CD14-positive monocyte (primary cell): ENCODE data around the gene NKAIN2. TPM values are rescaled to one million over a fixed set of nuclear protein-coding genes. Genes with fewer than 3 reads are reported as not detected.

Source experiments
- DNase-seq, 3 donors: peaks; one replicate each; pipeline ENCODE4 v3.0.0-alpha.2; 2011 to 2022
- H2AFZ ChIP-seq: 2 replicates; pipeline ENCODE4 v1.6.0; 2012; ENCODE audit warnings: mild to moderate bottlenecking, low read depth, low read length, inconsistent platforms; ENCODE audit not compliant: insufficient read depth, poor library complexity, severe bottlenecking
- H3K27ac ChIP-seq, 2 donors: 1 replicate in 1 of 2; 2 replicates in 1 of 2; pipeline ENCODE4 v1.5.1; 2012 to 2013; ENCODE audit warnings: low read length in 2 of 2, control low read depth in 1 of 2, inconsistent platforms in 1 of 2, low read depth in 1 of 2, mild to moderate bottlenecking in 1 of 2
- H3K27me3 ChIP-seq, 2 donors: one replicate each; pipeline versions ENCODE4 v1.6.0 to v1.6.1; 2011 to 2013; ENCODE audit warnings: low read length in 2 of 2; ENCODE audit not compliant: control insufficient read depth in 2 of 2, insufficient read depth in 2 of 2
- H3K36me3 ChIP-seq, 2 donors: replicated peaks in 1 of 2; 1 replicate in 1 of 2; 2 replicates in 1 of 2; pipeline versions ENCODE4 v1.5.1 to v1.6.1; 2012 to 2013; ENCODE audit warnings: low read length in 2 of 2, control low read depth in 1 of 2, inconsistent platforms in 1 of 2, mild to moderate bottlenecking in 1 of 2; ENCODE audit not compliant: insufficient read depth in 2 of 2, control insufficient read depth in 1 of 2
- H3K4me1 ChIP-seq, 2 donors: 1 replicate in 1 of 2; 2 replicates in 1 of 2; pipeline versions ENCODE4 v1.5.1 to v1.6.1; 2012 to 2013; ENCODE audit warnings: low read length in 2 of 2, control low read depth in 1 of 2, inconsistent platforms in 1 of 2, mild to moderate bottlenecking in 1 of 2, moderate library complexity in 1 of 2; ENCODE audit not compliant: insufficient read depth in 2 of 2, control insufficient read depth in 1 of 2
- H3K4me2 ChIP-seq: replicated peaks from 2 replicates; pipeline ENCODE3; 2012; ENCODE audit warnings: low read length, moderate library complexity, mild to moderate bottlenecking; ENCODE audit not compliant: poor library complexity, severe bottlenecking; ENCODE audit errors: extremely low read depth
- H3K4me3 ChIP-seq, 3 experiments: fragments of 200-600 bp in 1 of 3; sonication (generic) in 1 of 3; replicated peaks in 1 of 3; 1 replicate in 2 of 3; 2 replicates in 1 of 3; pipeline ENCODE4 v1.5.1; 2011 to 2013; ENCODE audit warnings: low read length in 3 of 3, mild to moderate bottlenecking in 3 of 3, control low read depth in 2 of 3, low read depth in 2 of 3, inconsistent platforms in 1 of 3, moderate library complexity in 1 of 3
- H3K79me2 ChIP-seq: 2 replicates; pipeline ENCODE4 v1.6.0; 2012; ENCODE audit warnings: mild to moderate bottlenecking, control low read depth, inconsistent platforms, low read length, moderate library complexity; ENCODE audit not compliant: insufficient read depth
- H3K9ac ChIP-seq: 2 replicates; pipeline ENCODE4 v1.6.0; 2017; ENCODE audit warnings: low read length, mild to moderate bottlenecking; ENCODE audit not compliant: insufficient read depth, poor library complexity, severe bottlenecking
- H3K9me3 ChIP-seq, 2 donors: replicated peaks in 1 of 2; 1 replicate in 1 of 2; 2 replicates in 1 of 2; pipeline versions ENCODE4 v1.5.1 to v1.6.1; 2012 to 2013; ENCODE audit warnings: low read length in 2 of 2, control low read depth in 1 of 2; ENCODE audit not compliant: control insufficient read depth in 1 of 2, insufficient read depth in 1 of 2
- H4K20me1 ChIP-seq: 2 replicates; pipeline ENCODE4 v1.6.0; 2012; ENCODE audit warnings: mild to moderate bottlenecking, low read length, control low read depth, moderate library complexity; ENCODE audit not compliant: insufficient read depth
- H3K27ac Mint-ChIP-seq, 7 donors: one replicate each; pipeline ENCODE4 v1.8.0; 2020; ENCODE audit warnings: mild to moderate bottlenecking in 7 of 7, mixed read lengths in 7 of 7, moderate library complexity in 6 of 7, inconsistent platforms in 2 of 7
- H3K27me3 Mint-ChIP-seq, 3 donors: one replicate each; pipeline ENCODE4 v1.8.0; 2021 to 2022; ENCODE audit warnings: low read depth in 3 of 3, mild to moderate bottlenecking in 3 of 3, mixed read lengths in 3 of 3, moderate library complexity in 3 of 3, inconsistent platforms in 1 of 3
- H3K36me3 Mint-ChIP-seq, 2 donors: one replicate each; pipeline ENCODE4 v1.8.0; 2020; ENCODE audit warnings: mixed read lengths in 2 of 2, inconsistent platforms in 1 of 2, mild to moderate bottlenecking in 1 of 2
- H3K4me1 Mint-ChIP-seq: one replicate; pipeline ENCODE4 v1.8.0; 2020; ENCODE audit warnings: mild to moderate bottlenecking, mixed read lengths
- H3K4me3 Mint-ChIP-seq, 2 donors: one replicate each; pipeline ENCODE4 v1.8.0; 2020; ENCODE audit warnings: mild to moderate bottlenecking in 2 of 2, mixed read lengths in 2 of 2, moderate library complexity in 1 of 2
- H3K9me3 Mint-ChIP-seq, 7 donors: one replicate each; pipeline ENCODE4 v1.8.0; 2020 to 2022; ENCODE audit warnings: mixed read lengths in 7 of 7, mild to moderate bottlenecking in 6 of 7, moderate library complexity in 6 of 7, inconsistent platforms in 2 of 7
- whole genome bisulfite sequencing: methylation state at CpG from one replicate; pipeline ENCODE4 v1.1.5; 2013; ENCODE audit warnings: missing lambda C conversion rate; ENCODE audit not compliant: insufficient coverage; 5-methylcytosine and 5-hydroxymethylcytosine counted together
- intact Hi-C, 2 donors: fragments of 100-400 bp; cut with micrococcal nuclease; formaldehyde crosslinking; loops; one replicate each; pipeline versions ENCODE4 v1.15.0 to v1.15.1; 2023
- polyA plus RNA-seq, 3 donors: library from polyadenylated mRNA; depleted of rRNA in 1 of 3; unstranded in 2 of 3; stranded (reverse) in 1 of 3; fragments of 300-500 nt in 2 of 3; fragments of >200 nt in 1 of 3; fragmentation: Illumina TruSeq in 2 of 3; gene quantifications; 1 replicate in 2 of 3; 2 replicates in 1 of 3; pipeline ENCODE4 v1.2.3, GENCODE V29; 2012 to 2021
- TF ChIP-seq, protein P1 (sequence below): fragments of 200-600 bp; IDR thresholded peaks from one replicate; pipeline ENCODE4 v1.8.0; 2022; ENCODE audit warnings: antibody characterized with exemption, mild to moderate bottlenecking

The NKAIN2 gene
- polyA plus RNA-seq, 3 donors = not detected

GRCh38 chr6:124796464-124796970, 992.9 kb downstream of the NKAIN2 start:
- Histone ChIP-seq H3K4me2 (no peak overlapping the region), H3K4me3 (no peak overlapping the region), H3K27ac (no peak overlapping the region), H3K9me3 (no peaks in the 10 kb centered on the region), H2AFZ (no peak overlapping the region), H3K4me1 (no peaks in the 10 kb centered on the region), H4K20me1 (no peaks in the 10 kb centered on the region), H3K79me2 (no peaks in the 10 kb centered on the region), H3K9ac (no peak overlapping the region), H3K36me3 (no peaks in the 10 kb centered on the region), H3K27me3 (no peaks in the 10 kb centered on the region)
- no peak for DNase-seq
- Mint-ChIP-seq H3K27me3 (peaks cover 0 to 3% (median 0%) of the 10 kb centered on the region in 3 donors), H3K27ac (peak overlapping the region in 1 of 7 donors; percentile 17), H3K9me3 (no peaks in the 10 kb centered on the region), H3K4me1 (no peaks in the 10 kb centered on the region), H3K36me3 (no peaks in the 10 kb centered on the region), H3K4me3 (no peak overlapping the region)
- TF ChIP-seq, protein P1, sequence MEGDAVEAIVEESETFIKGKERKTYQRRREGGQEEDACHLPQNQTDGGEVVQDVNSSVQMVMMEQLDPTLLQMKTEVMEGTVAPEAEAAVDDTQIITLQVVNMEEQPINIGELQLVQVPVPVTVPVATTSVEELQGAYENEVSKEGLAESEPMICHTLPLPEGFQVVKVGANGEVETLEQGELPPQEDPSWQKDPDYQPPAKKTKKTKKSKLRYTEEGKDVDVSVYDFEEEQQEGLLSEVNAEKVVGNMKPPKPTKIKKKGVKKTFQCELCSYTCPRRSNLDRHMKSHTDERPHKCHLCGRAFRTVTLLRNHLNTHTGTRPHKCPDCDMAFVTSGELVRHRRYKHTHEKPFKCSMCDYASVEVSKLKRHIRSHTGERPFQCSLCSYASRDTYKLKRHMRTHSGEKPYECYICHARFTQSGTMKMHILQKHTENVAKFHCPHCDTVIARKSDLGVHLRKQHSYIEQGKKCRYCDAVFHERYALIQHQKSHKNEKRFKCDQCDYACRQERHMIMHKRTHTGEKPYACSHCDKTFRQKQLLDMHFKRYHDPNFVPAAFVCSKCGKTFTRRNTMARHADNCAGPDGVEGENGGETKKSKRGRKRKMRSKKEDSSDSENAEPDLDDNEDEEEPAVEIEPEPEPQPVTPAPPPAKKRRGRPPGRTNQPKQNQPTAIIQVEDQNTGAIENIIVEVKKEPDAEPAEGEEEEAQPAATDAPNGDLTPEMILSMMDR = no peak
- intact Hi-C loops = no loop called here
- 100% methylated on average over 1 of the region's 4 CpGs for WGBS

- no peaks in the 10 kb centered on the region for H3K36me3 ChIP-seq
- no peak overlapping the region for H3K27ac Mint-ChIP-seq
- TF ChIP-seq, protein P1 = no peak
- H3K4me2 ChIP-seq = no peak overlapping the region
- no peaks in the 10 kb centered on the region for H3K4me1 ChIP-seq
- H3K27ac ChIP-seq = no peak overlapping the region
- H3K4me1 Mint-ChIP-seq = no peaks in the 10 kb centered on the region
- intact Hi-C loops = no loop called here
- no peaks in the 10 kb centered on the region for H3K27me3 ChIP-seq
- no peak overlapping the region for H3K4me3 Mint-ChIP-seq
- no peaks in the 10 kb centered on the region for H3K9me3 ChIP-seq
- no peak overlapping the region for H3K4me3 ChIP-seq
- H4K20me1 ChIP-seq = no peaks in the 10 kb centered on the region
- no peak overlapping the region for H3K9ac ChIP-seq
- H3K27me3 Mint-ChIP-seq = peaks cover 0 to 3% (median 0%) of the 10 kb centered on the region in 3 donors
- DNase-seq = no peak
- H3K36me3 Mint-ChIP-seq = no peaks in the 10 kb centered on the region
- H3K79me2 ChIP-seq = no peaks in the 10 kb centered on the region
- no peak overlapping the region for H2AFZ ChIP-seq
- H3K9me3 Mint-ChIP-seq = no peaks in the 10 kb centered on the region
Measured at GRCh38 chr6:124797224-124797623, 993.6 kb downstream of the NKAIN2 start.
